Esophagus squamous epithelium (tissue), 5 donors: Measurements from ENCODE around the gene ZNF217. TPM values are rescaled to one million over a fixed set of nuclear protein-coding genes. Genes with fewer than 3 reads are reported as not detected.

ENCODE experiments used
- DNase-seq: peaks from one replicate; lab custom pipeline; 2025; lab: John Stamatoyannopoulos, UW
- H3K27ac ChIP-seq, 4 donors: fragments of 200-600 bp; sonication (generic); one replicate each; pipeline ENCODE4 v1.5.1; 2016 to 2019; ENCODE audit warnings: mild to moderate bottlenecking in 1 of 4
- H3K27me3 ChIP-seq, 4 donors: fragments of 200-600 bp; sonication (generic); 1 replicate in 3 of 4; 2 replicates in 1 of 4; pipeline versions ENCODE4 v1.5.1 to v1.6.0; 2017 to 2021; ENCODE audit warnings: antibody characterized with exemption in 1 of 4
- H3K36me3 ChIP-seq, 3 donors: fragments of 200-600 bp; sonication (generic); one replicate each; pipeline ENCODE4 v1.5.1; 2016 to 2019
- H3K4me1 ChIP-seq, 3 donors: fragments of 200-600 bp; sonication (generic); one replicate each; pipeline ENCODE4 v1.5.1; 2017 to 2019
- H3K4me3 ChIP-seq, 4 donors: fragments of 200-600 bp; sonication (generic); 1 replicate in 3 of 4; 2 replicates in 1 of 4; pipeline ENCODE4 v1.5.1; 2016 to 2019; ENCODE audit warnings: mild to moderate bottlenecking in 2 of 4, moderate library complexity in 1 of 4
- H3K9me3 ChIP-seq, 3 donors: fragments of 200-600 bp; sonication (generic); one replicate each; pipeline ENCODE4 v1.5.1; 2016 to 2019
- POLR2A ChIP-seq, 4 donors: fragments of 450-650 bp; IDR thresholded peaks; one replicate each; pipeline ENCODE4 v1.6.1; 2017; ENCODE audit warnings: antibody characterized with exemption in 4 of 4, mild to moderate bottlenecking in 4 of 4, moderate library complexity in 3 of 4
- WGBS, 2 donors: methylation state at CpG; one replicate each; pipeline ENCODE4 v1.1.5; 2018; 5-methylcytosine and 5-hydroxymethylcytosine counted together
- intact Hi-C: fragments of 100-400 bp; cut with DNase I; formaldehyde crosslinking; loops from one replicate; pipeline ENCODE4 v1.15.0; 2022
- total RNA-seq, 4 donors: library from RNA; depleted of rRNA; stranded (reverse); fragments of >200 nt; gene quantifications; one replicate each; pipeline ENCODE4 v1.1.0, GENCODE V29; 2016
- TF ChIP-seq, protein P1 (sequence below), 6 experiments: fragments of 450-650 bp in 4 of 6; fragments of 200-600 bp in 2 of 6; sonication (generic) in 2 of 6; IDR thresholded peaks; one replicate each; pipeline ENCODE4 v1.5.1; 2016 to 2019; ENCODE audit warnings: antibody characterized with exemption in 6 of 6, mild to moderate bottlenecking in 4 of 6, moderate library complexity in 4 of 6
- donor health status: DM: yes; HTN: yes; CAD: no.

Gene ZNF217
- total RNA-seq, 4 donors from 2014 or later, result 20.7 to 27.5 (median 22.2) TPM

DNA sequence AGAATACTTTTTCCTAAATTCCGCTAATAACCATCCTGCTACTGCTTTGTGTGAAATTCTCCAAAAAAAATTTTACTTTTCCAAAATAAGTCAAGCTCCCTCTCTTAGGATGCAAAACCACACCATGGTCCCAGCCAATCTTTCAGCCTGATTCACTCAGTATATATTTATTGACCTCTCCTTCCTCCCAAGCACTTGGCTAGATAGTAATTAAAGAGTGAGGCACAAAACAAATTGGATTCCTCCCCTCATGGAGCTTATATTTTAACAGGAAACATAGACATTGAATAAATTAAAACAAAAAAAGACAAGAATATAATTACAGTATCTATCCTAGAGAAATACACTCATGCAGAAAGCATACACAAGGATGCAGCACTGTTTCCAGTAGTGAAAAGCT lies 9.0 kb upstream of the ZNF217 start:
- 100% methylated on average over 1 of the region's 1 CpG for WGBS, 2 donors

DNA sequence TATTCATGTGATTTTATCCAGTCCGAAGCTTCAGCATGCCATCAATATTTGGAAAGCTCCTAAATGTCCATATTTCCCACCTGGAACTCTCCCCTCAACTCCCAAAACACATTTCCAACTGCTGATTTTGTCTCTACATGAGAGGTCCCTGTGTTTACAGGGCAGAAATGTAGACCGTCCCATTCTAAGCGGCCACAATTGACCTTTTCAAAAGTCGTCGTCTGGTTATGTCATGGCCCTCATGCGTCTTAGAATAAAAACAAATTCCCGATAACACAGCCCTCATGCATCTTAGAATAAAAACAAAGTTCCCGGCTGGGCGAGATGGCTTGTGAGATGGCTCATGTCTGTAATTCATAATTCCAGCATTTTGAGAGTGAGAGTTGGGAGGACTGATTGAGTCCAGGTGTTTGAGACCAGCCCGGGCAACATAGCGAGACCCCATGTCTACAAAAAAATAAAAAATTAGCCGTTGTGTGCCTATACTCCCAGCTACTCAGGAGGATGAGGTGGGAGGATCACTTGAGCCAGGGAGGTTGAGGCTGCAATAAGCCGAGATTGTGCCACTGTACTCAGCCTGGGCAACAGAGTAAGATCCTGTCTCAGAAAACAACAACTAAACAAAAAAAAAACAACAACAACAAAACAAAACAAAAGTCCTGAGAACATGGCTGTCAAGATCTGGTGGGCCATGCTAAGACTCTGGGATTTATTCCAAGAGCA lies 6.4 kb upstream of the ZNF217 start:
- H3K4me1 ChIP-seq, result peaks cover 14 to 51% (median 16%) of the 10 kb centered on the region in 3 donors
- intact Hi-C loops, result no loop called here
- H3K4me3 ChIP-seq, result no peak overlapping the region
- H3K36me3 ChIP-seq, result no peaks in the 10 kb centered on the region
- no peak for DNase-seq
- H3K27me3 ChIP-seq, result no peaks in the 10 kb centered on the region
- WGBS, 2 donors, result 89 to 92% methylated on average over 13 of the region's 13 CpGs
- no peak overlapping the region for H3K27ac ChIP-seq
- TF ChIP-seq, protein P1, sequence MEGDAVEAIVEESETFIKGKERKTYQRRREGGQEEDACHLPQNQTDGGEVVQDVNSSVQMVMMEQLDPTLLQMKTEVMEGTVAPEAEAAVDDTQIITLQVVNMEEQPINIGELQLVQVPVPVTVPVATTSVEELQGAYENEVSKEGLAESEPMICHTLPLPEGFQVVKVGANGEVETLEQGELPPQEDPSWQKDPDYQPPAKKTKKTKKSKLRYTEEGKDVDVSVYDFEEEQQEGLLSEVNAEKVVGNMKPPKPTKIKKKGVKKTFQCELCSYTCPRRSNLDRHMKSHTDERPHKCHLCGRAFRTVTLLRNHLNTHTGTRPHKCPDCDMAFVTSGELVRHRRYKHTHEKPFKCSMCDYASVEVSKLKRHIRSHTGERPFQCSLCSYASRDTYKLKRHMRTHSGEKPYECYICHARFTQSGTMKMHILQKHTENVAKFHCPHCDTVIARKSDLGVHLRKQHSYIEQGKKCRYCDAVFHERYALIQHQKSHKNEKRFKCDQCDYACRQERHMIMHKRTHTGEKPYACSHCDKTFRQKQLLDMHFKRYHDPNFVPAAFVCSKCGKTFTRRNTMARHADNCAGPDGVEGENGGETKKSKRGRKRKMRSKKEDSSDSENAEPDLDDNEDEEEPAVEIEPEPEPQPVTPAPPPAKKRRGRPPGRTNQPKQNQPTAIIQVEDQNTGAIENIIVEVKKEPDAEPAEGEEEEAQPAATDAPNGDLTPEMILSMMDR (IDR thresholded peaks at IDR 0.05), result no peak
- no peak for TF ChIP-seq POLR2A (IDR thresholded peaks at IDR 0.05)
- H3K9me3 ChIP-seq, result no peaks in the 10 kb centered on the region

More for the DNA sequence above, 9.0 kb upstream of the ZNF217 start:
- Histone ChIP-seq H3K4me3 (no peak overlapping the region), H3K27me3 (no peaks in the 10 kb centered on the region), H3K27ac (no peak overlapping the region), H3K9me3 (no peaks in the 10 kb centered on the region), H3K4me1 (peaks cover 10 to 38% (median 16%) of the 10 kb centered on the region in 3 donors), H3K36me3 (no peaks in the 10 kb centered on the region)
- no peak for DNase-seq
- no peak for TF ChIP-seq POLR2A (IDR thresholded peaks at IDR 0.05)
- TF ChIP-seq, protein P1 (IDR thresholded peaks at IDR 0.05), result no peak
- intact Hi-C loops, result no loop called here

DNA sequence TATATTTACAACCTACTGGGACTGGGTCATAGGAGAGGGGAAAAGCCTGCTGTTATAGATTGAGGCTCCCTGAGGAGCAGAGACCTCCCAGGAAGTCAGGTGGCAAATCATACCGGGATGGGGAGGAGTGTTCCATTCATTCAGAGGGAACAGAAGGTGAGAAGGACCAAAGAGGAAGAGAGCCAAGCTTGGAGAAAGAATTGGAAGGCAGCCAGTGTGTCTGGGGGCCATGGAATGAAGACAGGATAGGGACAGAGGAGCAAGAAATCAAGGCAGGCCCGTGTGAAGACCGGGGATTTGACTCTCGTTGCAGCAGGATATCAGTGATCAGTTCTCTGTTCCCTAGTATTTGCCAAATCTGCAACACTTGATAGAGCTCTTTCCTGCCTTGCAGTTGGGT lies 5.7 kb upstream of the ZNF217 start:
- TF ChIP-seq POLR2A (IDR thresholded peaks at IDR 0.05), result no peak
- TF ChIP-seq, protein P1 (IDR thresholded peaks at IDR 0.05), result no peak
- H3K27me3 ChIP-seq, result no peaks in the 10 kb centered on the region
- H3K27ac ChIP-seq, result peak overlapping the region in 1 of 4 donors; percentile 97
- no peaks in the 10 kb centered on the region for H3K9me3 ChIP-seq
- no peaks in the 10 kb centered on the region for H3K36me3 ChIP-seq
- 41 to 57% methylated on average over 4 of the region's 4 CpGs for WGBS, 2 donors
- H3K4me1 ChIP-seq, result peaks cover 14 to 55% (median 16%) of the 10 kb centered on the region in 3 donors
- DNase-seq, result no peak
- intact Hi-C loops, result no loop called here
- H3K4me3 ChIP-seq, result no peak overlapping the region

DNA sequence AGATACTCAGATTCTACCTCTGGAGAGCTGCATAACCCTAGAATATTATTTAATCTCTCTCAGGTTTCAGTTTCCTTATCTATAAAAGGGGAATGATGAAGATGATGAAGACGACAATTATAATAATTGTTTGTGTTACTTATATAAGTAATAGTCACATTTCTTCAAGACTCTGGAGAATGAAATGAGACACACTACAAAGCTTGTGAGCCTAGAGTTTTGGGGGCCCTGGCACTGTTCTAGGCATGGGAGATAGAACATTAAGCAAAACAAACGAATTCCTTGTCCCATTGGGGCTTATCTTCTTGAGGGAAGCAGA lies 5.4 kb upstream of the ZNF217 start:
- intact Hi-C loops, result no loop called here
- H3K27me3 ChIP-seq, result no peaks in the 10 kb centered on the region
- H3K9me3 ChIP-seq, result no peaks in the 10 kb centered on the region
- H3K36me3 ChIP-seq, result no peaks in the 10 kb centered on the region
- H3K4me1 ChIP-seq, result peaks cover 14 to 55% (median 16%) of the 10 kb centered on the region in 3 donors
- TF ChIP-seq, protein P1 (IDR thresholded peaks at IDR 0.05), result no peak
- TF ChIP-seq POLR2A (IDR thresholded peaks at IDR 0.05), result no peak
- no peak for DNase-seq
- WGBS, 2 donors, result 47 to 67% methylated on average over 2 of the region's 2 CpGs
- peak overlapping the region in 3 of 4 donors; percentile 16 to 100 (median 97) for H3K27ac ChIP-seq
- H3K4me3 ChIP-seq, result no peak overlapping the region

DNA sequence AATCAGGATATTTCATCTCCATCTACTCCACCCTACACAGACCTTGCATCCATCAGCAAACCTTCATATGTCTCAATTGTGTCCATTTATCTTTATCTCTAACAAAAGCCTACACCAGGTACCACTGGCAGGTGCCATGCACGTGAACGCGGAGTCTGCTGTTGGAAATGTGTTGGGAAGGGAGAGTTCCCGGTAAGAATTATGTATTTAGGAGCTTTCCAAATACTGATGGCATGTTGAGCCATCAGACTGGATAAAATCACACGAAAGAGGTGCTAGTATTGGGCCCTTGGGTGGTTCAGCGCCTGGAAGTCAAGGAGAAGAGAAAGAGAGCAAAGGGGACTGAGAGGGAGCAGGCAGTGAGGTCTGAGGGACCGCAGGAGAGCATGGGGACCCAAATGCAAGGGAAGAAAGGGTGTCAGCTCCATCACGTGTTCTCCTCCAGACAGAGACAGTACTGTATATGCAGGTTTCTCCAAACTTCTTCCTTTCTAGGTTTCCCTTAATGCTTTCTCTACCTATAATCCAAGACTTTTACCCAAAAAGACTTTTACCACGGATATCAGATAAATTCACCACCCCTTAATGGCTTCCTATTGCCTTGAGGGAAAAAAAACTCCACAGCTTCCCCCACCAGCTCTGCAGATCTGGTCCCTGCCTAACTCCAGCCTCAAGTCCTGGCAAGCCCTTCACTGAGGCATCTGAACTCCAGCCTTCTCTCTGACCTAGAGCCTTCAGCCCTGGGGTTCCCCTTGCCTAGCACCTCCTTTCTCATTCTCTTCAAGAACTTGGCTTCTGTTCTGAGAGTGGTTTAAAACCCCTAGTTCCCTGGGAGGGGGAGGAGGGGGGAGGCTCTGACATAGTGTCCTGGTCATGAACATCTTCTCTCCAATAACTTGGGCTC lies 4.8 kb upstream of the ZNF217 start:
- no peak overlapping the region for H3K4me3 ChIP-seq
- intact Hi-C loops, result no loop called here
- WGBS, 2 donors, result 73 to 82% methylated on average over 9 of the region's 9 CpGs
- H3K9me3 ChIP-seq, result no peaks in the 10 kb centered on the region
- TF ChIP-seq, protein P1 (IDR thresholded peaks at IDR 0.05), result no peak
- no peak for TF ChIP-seq POLR2A (IDR thresholded peaks at IDR 0.05)
- peaks cover 14 to 55% (median 16%) of the 10 kb centered on the region in 3 donors for H3K4me1 ChIP-seq
- no peaks in the 10 kb centered on the region for H3K36me3 ChIP-seq
- no peak for DNase-seq
- H3K27me3 ChIP-seq, result no peaks in the 10 kb centered on the region
- peak overlapping the region in 3 of 4 donors; percentile 16 to 100 (median 97) for H3K27ac ChIP-seq
